HG03565 (cell line): ENCODE data around the gene CDH24.

ENCODE experiments used
- ATAC-seq: cut with Tn5 transposase; IDR thresholded peaks from one replicate; pipeline ENCODE4 v1.9.1; 2021; ENCODE audit warnings: mild to moderate bottlenecking, moderate library complexity; ENCODE audit not compliant: unreplicated experiment

Gene CDH24

DNA sequence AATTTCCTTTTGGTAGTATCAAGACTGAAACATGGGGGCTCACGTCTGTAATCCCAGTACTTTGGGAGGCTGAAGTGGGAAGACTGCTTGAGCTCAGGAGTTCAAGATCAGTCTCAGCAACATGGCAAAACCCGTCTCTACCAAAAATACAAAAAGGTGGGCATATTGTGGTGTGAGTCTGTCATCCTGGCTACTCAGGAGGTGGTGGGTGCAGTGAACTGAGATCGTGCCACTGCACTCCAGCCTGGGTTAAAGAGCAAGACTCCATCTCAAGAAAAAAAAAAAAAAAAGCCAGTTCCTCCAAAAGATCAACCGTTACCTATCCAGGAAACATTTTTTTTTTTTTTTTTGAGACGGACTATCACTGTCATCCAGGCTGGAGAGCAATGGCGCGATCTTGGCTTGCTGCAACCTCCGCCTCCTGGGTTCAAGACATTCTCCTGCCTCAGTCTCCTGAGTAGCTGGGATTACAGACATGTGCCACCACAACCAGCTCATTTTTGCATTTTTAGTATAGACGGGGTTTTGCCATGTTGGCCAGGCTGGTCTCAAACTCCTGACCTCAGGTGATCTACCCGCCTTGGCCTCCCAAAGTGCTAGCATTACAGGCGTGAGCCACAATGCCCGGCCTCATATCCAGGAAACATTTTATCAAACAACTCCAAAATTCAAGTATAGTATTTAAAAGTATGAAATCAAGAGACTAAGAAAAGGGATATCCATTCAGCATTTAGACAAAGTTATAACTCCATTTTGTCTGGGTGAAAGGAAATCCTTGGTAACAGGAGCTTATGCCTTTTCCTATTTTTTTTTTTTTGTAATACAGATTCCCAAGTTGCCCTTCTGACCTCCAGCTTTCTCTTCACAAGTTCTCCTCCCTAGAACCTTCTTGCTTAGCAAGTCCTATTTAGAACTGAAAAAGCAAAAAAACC lies 34.2 kb upstream of the CDH24 start:
- no peak for ATAC-seq

- ATAC-seq: no peak
These were observed 32.9 kb upstream of the CDH24 start for GRCh38 chr14:23090254-23090636.

DNA sequence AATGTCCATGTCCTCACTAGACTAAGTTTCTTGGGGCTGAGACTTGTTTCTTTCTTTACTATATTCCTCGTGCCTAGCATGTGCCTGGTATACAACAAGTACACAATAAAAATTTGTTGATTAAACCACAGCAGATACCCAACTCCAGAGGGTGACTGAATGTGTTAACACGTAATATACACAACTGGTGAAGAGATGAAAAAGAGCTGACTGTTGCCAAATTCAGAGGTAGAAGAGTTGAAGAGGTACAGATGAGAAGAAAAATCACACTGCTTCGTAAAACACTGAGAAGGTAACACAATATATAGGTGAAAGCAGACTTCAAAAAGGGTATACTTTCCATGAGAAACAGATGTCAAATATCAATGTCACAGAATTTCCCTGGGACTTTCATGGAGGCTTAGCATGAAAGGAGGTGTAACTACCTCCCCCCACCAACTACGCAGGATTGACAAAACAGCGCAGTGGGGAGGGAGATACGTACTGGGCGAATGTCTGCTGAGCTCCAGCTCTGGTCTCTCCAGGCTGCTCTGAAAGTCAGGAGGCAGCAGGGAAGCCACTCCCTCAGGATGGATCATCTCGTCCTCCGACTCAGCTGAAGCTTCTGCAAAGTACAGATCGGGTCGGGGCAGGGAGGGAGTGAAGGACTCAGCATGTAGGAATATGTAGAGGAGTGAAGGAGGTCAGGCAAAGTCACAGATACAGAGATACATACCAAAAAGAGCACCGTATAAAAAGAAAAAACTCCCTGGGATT lies 32.4 kb upstream of the CDH24 start:
- no peak for ATAC-seq

GRCh38 chr14:23086565-23086964 lies 29.2 kb upstream of the CDH24 start:
- ATAC-seq: no peak

DNA sequence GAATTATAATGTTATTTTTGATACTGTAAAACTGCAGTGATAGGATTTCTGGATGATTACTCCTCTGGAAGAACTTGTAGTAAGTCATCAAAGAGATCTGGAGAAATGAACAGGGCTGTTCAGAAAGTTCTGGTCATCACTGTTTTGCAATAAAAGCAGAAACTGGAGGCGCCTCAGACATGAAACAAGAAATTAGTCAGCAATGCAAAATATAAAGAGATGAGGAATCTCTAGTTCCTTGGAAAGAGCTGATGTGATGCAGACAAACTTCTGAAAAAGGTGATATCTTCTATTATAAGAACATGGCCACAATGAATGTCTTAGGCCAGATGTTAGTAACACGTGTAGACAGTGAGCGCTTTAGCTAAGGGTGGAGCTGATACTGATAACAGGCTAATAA lies 28.1 kb upstream of the CDH24 start:
- no peak for ATAC-seq

DNA sequence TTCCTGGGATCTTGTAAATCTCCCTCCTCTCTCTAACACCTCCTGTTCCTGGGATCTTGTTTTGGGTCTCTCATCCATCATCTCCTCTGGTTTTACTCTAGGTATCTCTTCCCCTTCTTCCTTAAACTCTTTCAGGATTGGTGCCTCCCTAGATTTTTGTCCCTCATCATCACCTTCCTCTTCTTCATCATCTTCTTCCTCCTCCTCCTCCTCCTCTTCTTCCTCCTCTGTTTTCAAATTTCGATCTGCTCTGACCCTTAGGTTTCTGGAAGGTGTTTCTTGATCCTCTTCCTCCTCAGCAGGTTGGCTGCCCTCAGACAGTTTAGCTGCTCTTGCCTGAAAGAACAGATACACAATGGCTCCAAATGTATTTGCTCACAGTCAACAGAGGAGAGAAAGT lies 23.2 kb upstream of the CDH24 start:
- no peak for ATAC-seq

DNA sequence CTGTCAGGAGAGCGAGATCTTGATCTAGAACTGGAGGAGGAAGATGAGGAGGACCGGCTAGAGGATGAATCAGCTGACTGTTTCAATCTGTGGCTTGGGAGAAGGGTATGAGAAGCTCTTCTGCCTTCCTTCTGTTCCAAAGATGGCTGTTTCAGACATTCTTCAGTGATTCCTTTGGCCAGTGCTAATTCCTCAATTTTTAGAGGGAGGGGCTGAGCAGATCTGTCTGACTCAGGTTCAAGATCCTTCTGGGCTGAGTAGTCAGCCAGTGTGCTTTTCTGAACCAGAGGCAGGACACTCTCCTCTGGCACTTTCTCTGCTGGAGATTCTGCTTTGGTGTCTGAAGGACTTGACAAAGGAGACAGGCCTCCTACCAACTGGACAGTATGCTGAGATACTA lies 22.4 kb upstream of the CDH24 start:
- ATAC-seq: no peak

DNA sequence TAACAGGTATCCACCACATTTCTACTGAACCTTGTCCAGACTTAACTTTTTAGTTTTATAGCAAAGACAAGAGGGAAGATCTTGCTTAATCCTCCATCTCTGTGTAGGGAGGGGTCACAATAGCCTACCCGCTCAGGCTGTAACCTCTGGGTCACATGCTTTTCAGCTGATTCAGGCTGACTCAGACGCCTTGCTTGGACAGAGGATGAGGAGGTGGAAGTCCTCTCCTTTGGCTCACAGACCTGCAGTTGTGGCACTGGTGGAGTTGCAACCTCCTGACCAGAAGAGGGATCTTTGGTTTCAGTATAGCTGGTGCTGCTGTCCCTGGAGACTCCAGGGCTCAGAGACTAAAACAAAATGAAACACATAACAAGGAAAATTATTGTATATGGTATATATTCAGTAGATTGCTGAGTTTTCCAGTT lies 21.4 kb upstream of the CDH24 start:
- no peak for ATAC-seq

DNA sequence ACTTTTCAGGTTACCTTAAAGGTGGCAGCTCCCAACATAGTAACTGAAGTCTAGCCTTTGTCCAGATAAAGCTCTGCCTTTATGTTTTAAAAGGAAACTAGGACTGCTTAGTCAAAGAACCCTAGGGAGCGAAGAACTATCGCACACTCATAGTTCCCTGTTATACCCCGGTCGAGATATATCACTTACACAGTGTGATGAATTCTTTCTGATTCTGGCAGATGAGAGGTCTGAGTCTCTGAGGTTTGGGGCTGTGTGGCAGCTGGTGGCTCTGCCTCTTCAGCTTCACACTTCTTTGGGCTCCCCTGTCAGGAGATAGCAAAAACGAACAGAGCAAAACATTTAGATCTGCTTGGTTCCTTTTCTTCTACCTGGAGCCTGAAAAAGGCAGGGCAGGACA lies 20.6 kb upstream of the CDH24 start:
- ATAC-seq: no peak

GRCh38 chr14:23076785-23077408 lies 19.6 kb upstream of the CDH24 start:
- no peak for ATAC-seq

DNA sequence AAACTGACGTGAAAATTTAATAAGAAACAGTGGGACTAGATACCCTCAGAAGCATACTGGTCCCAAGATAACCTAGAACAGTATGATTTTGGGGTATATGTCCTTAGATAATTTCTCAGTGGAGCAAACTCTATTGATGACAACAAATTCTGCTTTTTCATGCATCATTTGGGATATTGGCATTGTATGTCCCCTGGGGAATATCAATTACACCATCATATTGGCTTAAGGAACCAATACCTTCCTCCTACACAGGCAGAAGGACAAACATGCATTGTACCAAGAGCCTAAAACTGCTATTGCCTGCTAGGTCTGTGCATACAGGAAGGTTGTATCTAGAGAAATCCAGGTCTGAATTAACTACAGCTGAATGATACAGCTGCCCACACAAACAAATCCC lies 17.6 kb upstream of the CDH24 start:
- no peak for ATAC-seq

GRCh38 chr14:23071921-23072539 lies 14.7 kb upstream of the CDH24 start:
- no peak for ATAC-seq

- peak; percentile 78 for ATAC-seq
These were observed 14.1 kb upstream of the CDH24 start for GRCh38 chr14:23071244-23071920.

GRCh38 chr14:23070262-23071129 lies 13.2 kb upstream of the CDH24 start:
- ATAC-seq: no peak

GRCh38 chr14:23069413-23069806 lies 12.1 kb upstream of the CDH24 start:
- no peak for ATAC-seq

DNA sequence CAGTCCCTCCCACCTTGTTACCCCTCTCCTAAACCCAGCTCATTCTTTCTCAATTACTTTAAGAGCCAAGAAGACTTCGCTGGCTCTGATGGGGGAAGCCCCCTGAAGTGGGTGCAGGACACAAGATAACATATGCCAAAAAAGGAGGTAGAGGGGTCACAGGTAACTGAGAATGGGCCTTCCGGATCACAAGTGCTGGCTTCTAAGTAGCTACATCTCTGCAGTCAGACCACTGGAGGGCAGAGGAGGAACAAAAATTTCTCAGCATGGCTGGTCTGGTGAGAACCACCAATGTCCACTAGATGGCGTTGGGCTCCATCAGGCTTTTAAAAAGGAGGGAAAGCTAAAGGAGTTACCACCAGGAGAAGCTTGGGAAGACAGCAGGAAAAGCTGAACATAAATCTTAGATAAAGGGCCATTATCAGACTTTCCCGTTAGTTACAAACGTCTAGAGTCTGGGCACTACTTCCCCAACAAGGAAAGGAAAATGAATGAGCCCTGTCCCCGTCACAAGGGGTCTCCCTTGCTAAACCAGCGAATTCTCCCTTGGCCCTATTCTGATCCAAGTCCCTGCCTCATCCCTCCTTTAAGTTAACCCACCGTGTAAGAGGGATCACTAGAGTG lies 11.6 kb upstream of the CDH24 start:
- peak; percentile 64 for ATAC-seq

GRCh38 chr14:23067847-23068788 lies 10.8 kb upstream of the CDH24 start:
- no peak for ATAC-seq
